Measurements from ENCODE around the gene CKLF. TPM values are rescaled to one million over a fixed set of nuclear protein-coding genes. Genes with fewer than 3 reads are reported as not detected.
"Not testable (repeated sequence)": the region's sequence is repeated elsewhere in the genome, so short reads cannot be mapped to it uniquely, and the experiment has no call there.

The CKLF gene
- total RNA-seq, 1 donor from 2014 or later = 73.5 TPM

DNA sequence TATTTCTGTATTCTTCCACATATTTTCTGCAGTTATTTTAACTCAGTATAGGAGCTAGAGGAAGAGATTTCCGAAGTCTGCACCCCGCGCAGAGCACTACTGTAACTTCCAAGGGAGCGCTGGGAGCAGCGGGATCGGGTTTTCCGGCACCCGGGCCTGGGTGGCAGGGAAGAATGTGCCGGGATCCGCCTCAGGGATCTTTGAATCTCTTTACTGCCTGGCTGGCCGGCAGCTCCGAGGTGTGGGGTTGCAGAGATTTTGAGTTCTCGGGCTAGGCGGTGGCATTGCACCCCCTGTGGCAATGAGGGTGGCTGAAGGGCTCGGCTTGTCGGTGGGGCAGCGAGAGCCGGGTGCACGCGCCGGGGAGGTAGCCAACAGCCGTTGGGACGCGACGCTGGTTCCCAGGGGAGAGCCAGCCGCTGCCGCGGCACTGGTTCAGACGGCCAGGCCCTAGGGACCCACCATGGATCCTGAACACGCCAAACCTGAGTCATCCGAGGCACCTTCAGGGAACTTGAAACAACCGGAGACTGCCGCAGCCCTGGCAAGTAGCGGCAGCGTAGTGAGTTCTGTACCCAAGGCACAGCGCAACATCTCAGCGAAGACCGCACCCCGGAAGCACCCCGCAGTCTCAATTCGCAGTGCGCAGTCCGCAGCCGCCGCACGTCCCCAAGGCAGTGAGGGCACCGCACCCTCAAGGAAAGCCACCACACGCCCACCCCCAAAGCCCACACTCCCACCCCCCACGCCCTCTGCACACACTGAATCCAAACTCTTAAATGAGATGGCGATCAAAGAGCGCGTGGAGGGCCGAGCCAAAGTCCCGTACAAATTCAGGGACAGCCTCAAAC, 13.9 kb downstream of the CKLF start, which contains the start of gene CMTM1:
TSS of gene CMTM1 (plus strand) at position 389 of the 851 bp plus-strand sequence. CDS start at position 464, 75 bp downstream.
- DNase-seq (ENCODE audit: extremely low read depth, low read depth, low spot score) = no peak

GRCh38 chr16:66567270-66567669, 14.9 kb downstream of the CKLF start:
- DNase-seq (ENCODE audit: extremely low read depth, low read depth, low spot score) = not testable (repeated sequence)

DNA sequence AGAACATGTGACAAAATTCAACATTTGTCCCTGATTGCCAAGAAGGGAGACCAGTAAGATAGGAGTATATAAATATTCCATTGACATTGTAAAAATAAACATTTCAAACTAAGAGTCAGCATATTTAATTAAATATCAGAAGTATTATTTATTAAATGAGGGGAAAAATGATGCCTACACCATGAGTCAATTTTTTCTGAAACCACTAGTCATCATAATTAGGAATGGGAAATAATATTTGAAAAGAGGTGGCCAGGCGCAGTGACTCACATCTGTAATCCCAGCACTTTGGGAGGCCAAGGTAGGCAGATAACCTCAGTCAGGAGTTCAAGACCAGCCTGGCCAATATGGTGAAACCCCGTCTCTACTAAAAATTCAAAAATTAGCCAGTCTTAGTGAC, 16.0 kb downstream of the CKLF start:
- DNase-seq (ENCODE audit: extremely low read depth, low read depth, low spot score) = no peak

DNA sequence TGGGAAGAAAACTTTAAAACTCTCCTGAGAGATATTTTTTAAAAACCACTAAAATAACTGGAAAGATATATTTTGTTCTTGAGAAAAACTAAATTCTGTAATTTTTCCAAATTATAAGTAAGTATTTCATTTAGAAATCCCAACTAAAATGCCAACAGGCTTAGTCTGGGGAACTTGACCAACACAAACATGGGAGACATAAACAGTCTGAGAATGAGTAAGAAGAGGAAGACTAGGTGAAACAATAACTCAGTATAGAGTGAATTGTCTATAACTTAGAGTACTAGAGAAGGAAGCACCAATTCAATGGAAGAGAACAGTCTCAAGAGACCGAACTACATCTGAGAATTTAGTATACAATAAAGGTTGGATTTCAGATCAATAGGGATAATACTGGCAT, 16.8 kb downstream of the CKLF start:
- no peak for DNase-seq (ENCODE audit: extremely low read depth, low read depth, low spot score)

DNA sequence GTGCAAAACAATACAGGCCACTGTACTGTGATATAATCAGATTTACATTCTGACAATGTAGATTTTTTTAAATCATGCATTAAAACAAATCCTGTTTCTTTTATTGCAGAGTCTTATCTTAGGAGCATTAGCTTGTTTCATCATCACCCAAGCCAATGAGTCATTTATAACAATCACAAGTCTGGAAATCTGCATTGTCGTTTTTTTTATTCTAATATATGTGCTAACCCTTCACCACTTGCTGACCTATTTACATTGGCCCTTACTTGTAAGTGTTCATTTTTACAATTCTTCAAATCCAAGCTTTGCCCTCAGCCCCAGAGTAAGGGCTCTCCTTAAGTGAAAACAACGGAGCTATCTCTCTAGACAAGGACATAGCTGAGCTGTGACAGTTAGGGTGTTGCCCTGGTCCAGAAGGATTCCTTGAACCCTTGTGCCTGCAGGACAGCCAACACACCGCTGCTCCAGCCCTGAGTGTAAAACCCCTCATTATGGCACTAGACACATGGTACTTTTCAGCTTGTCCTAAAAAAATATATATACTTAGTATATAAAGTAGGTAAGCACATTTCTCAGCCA, 17.5 kb downstream of the CKLF start:
- DNase-seq (ENCODE audit: extremely low read depth, low read depth, low spot score) = no peak

GRCh38 chr16:66572356-66572755, 20.0 kb downstream of the CKLF start:
- DNase-seq (ENCODE audit: extremely low read depth, low read depth, low spot score) = no peak

DNA sequence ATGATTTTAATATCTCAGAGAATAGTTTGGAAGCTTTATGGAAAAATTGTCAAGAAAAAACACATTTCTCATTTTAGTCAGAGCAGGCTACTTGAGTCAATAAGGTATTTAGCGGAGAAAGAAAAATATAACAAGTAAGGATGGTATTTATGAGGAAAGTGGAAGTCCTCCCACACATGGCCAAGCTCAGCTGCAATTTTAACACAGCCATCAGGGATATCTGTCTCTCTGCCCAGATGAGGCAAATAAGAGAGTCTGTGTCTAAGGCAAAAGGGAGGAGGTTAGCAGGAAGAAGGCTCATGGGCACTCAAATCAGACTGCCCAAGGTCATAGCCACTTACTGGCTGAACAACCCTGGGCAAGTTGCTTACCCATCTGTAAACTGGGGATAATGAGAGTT, 21.7 kb downstream of the CKLF start:
- DNase-seq (ENCODE audit: extremely low read depth, low read depth, low spot score) = no peak

GRCh38 chr16:66574531-66574930, 22.2 kb downstream of the CKLF start:
- DNase-seq (ENCODE audit: extremely low read depth, low read depth, low spot score) = no peak

DNA sequence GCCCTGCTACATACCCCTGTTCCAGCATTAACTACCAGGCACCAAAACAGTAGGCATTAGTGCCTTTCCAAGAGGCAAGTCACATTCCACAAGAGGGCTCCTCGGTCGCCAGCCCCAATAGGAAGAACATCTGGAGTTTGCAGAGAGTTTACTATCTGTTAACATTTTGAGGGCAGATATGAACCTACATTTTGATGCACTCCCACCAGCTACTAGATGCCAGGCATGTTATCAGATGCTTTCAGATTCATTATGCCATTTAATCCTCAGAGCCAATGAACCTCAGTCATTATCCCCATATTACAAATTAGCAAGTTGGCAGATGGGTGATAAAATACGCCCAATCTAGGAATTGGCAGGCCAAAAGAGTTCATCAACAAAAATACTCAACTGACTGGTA, 22.7 kb downstream of the CKLF start:
- DNase-seq (ENCODE audit: extremely low read depth, low read depth, low spot score) = no peak

GRCh38 chr16:66576296-66576695, 23.9 kb downstream of the CKLF start:
- DNase-seq (ENCODE audit: extremely low read depth, low read depth, low spot score) = no peak

DNA sequence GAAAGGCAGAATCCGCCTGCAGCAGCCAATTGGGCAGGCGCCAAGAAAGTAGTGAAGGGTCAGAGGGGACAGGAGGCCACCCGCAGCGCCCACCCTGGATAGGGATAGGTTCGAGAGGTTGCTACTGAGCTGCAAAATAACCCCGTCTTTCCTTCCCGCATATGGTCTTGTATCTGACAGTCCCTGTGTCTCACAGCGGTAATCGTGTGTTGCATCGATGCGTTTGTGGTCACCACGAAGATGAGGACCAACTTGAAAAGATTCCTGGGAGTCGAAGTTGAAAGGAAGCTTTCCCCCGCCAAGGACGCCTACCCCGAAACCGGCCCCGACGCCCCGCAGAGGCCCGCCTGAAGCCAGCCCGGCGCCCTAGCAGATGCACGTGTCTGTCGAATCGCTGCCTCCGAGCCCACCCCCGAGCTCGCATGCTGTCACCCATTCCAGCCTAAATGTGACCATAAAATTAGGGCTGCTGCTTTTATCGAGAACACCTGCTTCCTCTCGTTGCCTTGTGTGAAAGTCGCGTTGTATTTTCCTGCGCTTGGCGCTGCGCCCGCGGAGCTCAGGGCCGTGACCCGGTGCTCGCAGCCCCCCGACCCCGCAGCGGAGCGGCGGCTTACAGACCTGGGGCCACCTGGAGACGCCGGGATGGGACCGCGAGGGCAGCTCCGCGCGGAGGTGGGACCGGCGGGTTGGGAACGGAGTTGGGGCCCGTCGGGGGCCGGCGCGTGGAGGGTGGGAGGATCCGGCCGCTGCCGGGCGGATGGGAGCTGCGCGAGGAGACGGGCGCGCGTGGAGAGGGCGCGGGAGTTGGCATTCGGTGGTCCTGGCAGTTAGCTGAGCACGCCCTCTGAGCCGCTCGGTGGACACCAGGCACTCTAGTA, 26.5 kb downstream of the CKLF start, which contains the start of gene CMTM2:
TSS of gene CMTM2 (plus strand) at position 813 of the 881 bp plus-strand sequence. CDS start 145 bp downstream, outside the sequence.
- no peak for DNase-seq (ENCODE audit: extremely low read depth, low read depth, low spot score)

DNA sequence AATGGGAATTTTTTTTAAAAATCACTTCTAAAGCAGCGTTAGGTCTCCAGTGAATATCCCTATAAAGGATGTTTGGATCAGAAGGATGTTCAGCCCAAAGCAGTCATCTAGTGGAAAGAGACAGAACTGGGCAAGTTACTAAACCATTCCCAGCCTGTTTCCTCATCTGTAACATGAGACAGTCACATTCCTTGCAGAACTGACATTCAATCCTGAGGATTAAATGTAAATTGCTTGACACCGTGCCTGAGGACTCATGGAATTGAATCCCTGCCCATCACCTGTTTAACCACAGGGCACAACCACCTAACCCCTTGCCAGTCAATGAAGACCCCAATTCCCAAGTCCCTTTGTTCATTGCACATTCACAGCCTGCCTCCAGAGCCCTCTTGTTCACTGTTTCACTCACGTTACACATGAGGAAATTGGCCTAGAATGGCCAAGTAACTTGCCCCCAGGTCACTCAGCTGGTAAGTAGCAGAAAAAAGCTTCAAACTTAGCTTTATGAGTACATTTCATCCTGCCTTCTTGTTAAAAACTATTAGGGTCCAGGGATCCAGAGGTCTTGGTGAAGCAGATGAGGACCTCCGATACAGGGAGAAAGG, 28.3 kb downstream of the CKLF start:
- DNase-seq (ENCODE audit: extremely low read depth, low read depth, low spot score) = no peak

- DNase-seq (ENCODE audit: extremely low read depth, low read depth, low spot score) = no peak
Measured at GRCh38 chr16:66581246-66581952, 29.0 kb downstream of the CKLF start.

- no peak for DNase-seq (ENCODE audit: extremely low read depth, low read depth, low spot score)
Measured at GRCh38 chr16:66585481-66586239, 33.3 kb downstream of the CKLF start.

DNA sequence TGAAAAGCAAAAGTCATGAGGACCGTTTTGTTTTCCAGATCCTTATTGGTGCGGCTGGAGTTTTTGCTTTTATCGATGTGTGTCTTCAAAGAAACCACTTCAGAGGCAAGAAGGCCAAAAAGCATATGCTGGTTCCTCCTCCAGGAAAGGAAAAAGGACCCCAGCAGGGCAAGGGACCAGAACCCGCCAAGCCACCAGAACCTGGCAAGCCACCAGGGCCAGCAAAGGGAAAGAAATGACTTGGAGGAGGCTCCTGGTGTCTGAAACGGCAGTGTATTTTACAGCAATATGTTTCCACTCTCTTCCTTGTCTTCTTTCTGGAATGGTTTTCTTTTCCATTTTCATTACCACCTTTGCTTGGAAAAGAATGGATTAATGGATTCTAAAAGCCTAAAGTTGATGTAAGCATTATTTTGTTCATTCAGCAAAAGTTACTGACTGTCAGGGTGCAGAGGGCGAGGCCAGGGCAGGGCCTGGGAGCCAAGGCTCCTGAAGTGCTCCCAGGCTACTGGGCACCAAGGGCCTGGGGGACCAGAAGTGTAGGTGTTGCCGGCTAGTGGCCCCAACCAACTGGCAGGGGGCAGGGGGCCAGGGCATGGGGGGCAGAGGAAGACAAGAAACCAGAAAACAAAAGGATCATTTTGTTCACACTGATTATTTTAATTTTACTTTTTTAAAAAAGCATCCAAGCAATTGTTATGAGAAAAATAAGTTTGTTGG, 35.7 kb downstream of the CKLF start:
- DNase-seq (ENCODE audit: extremely low read depth, low read depth, low spot score) = no peak

- DNase-seq (ENCODE audit: extremely low read depth, low read depth, low spot score) = no peak
Measured at GRCh38 chr16:66588981-66589713, 36.8 kb downstream of the CKLF start.

DNA sequence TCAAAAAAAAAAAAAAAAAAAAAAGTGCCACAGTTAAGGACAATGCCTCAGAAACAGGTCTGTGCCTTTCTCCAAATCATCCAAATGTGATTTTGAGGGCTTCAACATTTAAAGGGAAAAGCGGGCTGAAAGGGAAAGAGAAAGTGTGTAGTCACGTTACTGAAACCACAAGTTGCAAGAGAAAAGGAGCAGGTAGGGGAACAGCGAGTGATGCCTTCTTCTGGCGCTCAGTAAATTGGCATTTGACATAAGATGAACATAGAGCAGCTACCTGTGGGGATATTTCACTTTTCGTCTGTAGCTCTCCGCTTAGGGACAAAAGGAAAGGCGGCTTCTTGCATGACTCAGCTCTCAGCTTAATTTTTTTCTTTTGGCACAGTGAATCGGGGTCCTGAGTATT, 37.9 kb downstream of the CKLF start:
- no peak for DNase-seq (ENCODE audit: extremely low read depth, low read depth, low spot score)

GRCh38 chr16:66591018-66591417, 38.6 kb downstream of the CKLF start:
- DNase-seq (ENCODE audit: extremely low read depth, low read depth, low spot score) = no peak
